NCI-H1694 (cell line): Measurements from ENCODE around the gene GPS1.

Source experiments
- DNase-seq: peaks from one replicate; lab custom pipeline; 2025; lab: John Stamatoyannopoulos, UW

GPS1 gene

GRCh38 chr17:82079001-82079677, 27.4 kb downstream of the GPS1 start:
- DNase-seq, result no peak

- no peak for DNase-seq
Measured at GRCh38 chr17:82080048-82080788, 28.5 kb downstream of the GPS1 start.

- no peak for DNase-seq
Measured at GRCh38 chr17:82080789-82081464, 29.2 kb downstream of the GPS1 start.

- DNase-seq, result no peak
Measured at GRCh38 chr17:82081546-82081945, 29.8 kb downstream of the GPS1 start.

GRCh38 chr17:82081966-82082365, 30.3 kb downstream of the GPS1 start:
- DNase-seq, result no peak

- no peak for DNase-seq
Measured at GRCh38 chr17:82082456-82082855, 30.8 kb downstream of the GPS1 start.

- DNase-seq, result no peak
Measured at GRCh38 chr17:82083009-82083408, 31.3 kb downstream of the GPS1 start.

- no peak for DNase-seq
Measured at GRCh38 chr17:82083533-82084359, 32.0 kb downstream of the GPS1 start.

- DNase-seq, result no peak
Measured at GRCh38 chr17:82084373-82085030, 32.8 kb downstream of the GPS1 start.

GRCh38 chr17:82085031-82085861, 33.5 kb downstream of the GPS1 start:
- no peak for DNase-seq

- DNase-seq, result no peak
Measured at GRCh38 chr17:82085931-82086764, 34.5 kb downstream of the GPS1 start.

- DNase-seq, result no peak
Measured at GRCh38 chr17:82086941-82087906, 35.5 kb downstream of the GPS1 start.

GRCh38 chr17:82087961-82088837, 36.5 kb downstream of the GPS1 start:
- no peak for DNase-seq

GRCh38 chr17:82088838-82089722, 37.4 kb downstream of the GPS1 start:
- no peak for DNase-seq

- no peak for DNase-seq
Measured at GRCh38 chr17:82089723-82090548, 38.2 kb downstream of the GPS1 start.
